ENCODE measurements around the gene UVSSA.
A peak's percentile ranks its signal among the peaks of the same experiment; 100 is the strongest.

- TF ChIP-seq CTCF (IDR thresholded peaks at IDR 0.05) = 0 out of 2 replicates have a peak, but pooled peaks have one; percentile 6
- TF ChIP-seq ZFX (IDR thresholded peaks at IDR 0.05; ENCODE audit: borderline replicate concordance) = no peak
Observed at GRCh38 chr4:1417522-1418390, 70.7 kb downstream of the UVSSA start.
